Measurements from ENCODE around the gene FAM241A. TPM values are rescaled to one million over a fixed set of nuclear protein-coding genes. Genes with fewer than 3 reads are reported as not detected.
A peak's percentile ranks its signal among the peaks of the same experiment; 100 is the strongest.
"Not testable (repeated sequence)": the region's sequence is repeated elsewhere in the genome, so short reads cannot be mapped to it uniquely, and the experiment has no call there.

The FAM241A gene
- total RNA-seq, 1 donor from 2014 or later: 0.19 TPM

GRCh38 chr4:112168719-112169500 is 23.7 kb downstream of the FAM241A start:
- Mint-ChIP-seq H3K27ac (ENCODE audit: unreplicated experiment) (no peak overlapping the region), H3K36me3 (ENCODE audit: unreplicated experiment) (no peaks in the 10 kb centered on the region), H3K4me1 (ENCODE audit: unreplicated experiment) (peaks cover 9% of the 10 kb centered on the region), H3K4me3 (ENCODE audit: unreplicated experiment) (no peak overlapping the region), H3K27me3 (ENCODE audit: unreplicated experiment) (no peaks in the 10 kb centered on the region), H3K9me3 (ENCODE audit: unreplicated experiment) (no peaks in the 10 kb centered on the region)
- no peak for DNase-seq (ENCODE audit: extremely low spot score, unreplicated experiment)
- TF ChIP-seq CTCF (IDR thresholded peaks at IDR 0.05): no peak

GRCh38 chr4:112170451-112170993 is 25.3 kb downstream of the FAM241A start:
- peaks cover 9% of the 10 kb centered on the region for H3K4me1 Mint-ChIP-seq (ENCODE audit: unreplicated experiment)
- no peaks in the 10 kb centered on the region for H3K9me3 Mint-ChIP-seq (ENCODE audit: unreplicated experiment)
- no peaks in the 10 kb centered on the region for H3K27me3 Mint-ChIP-seq (ENCODE audit: unreplicated experiment)
- H3K36me3 Mint-ChIP-seq (ENCODE audit: unreplicated experiment): no peaks in the 10 kb centered on the region
- peak overlapping the region; percentile 28 for H3K27ac Mint-ChIP-seq (ENCODE audit: unreplicated experiment)
- TF ChIP-seq CTCF (IDR thresholded peaks at IDR 0.05): no peak
- H3K4me3 Mint-ChIP-seq (ENCODE audit: unreplicated experiment): no peak overlapping the region
- DNase-seq (ENCODE audit: extremely low spot score, unreplicated experiment): no peak

GRCh38 chr4:112171051-112171763 is 26.0 kb downstream of the FAM241A start:
- not testable (repeated sequence) for H3K36me3 Mint-ChIP-seq (ENCODE audit: unreplicated experiment); H3K9me3 Mint-ChIP-seq (ENCODE audit: unreplicated experiment); H3K4me3 Mint-ChIP-seq (ENCODE audit: unreplicated experiment); DNase-seq (ENCODE audit: extremely low spot score, unreplicated experiment); H3K27me3 Mint-ChIP-seq (ENCODE audit: unreplicated experiment); H3K4me1 Mint-ChIP-seq (ENCODE audit: unreplicated experiment)
- H3K27ac Mint-ChIP-seq (ENCODE audit: unreplicated experiment): peak overlapping the region; percentile 28

GRCh38 chr4:112172180-112172579 is 26.9 kb downstream of the FAM241A start:
- DNase-seq (ENCODE audit: extremely low spot score, unreplicated experiment): no peak
- Mint-ChIP-seq H3K4me3 (ENCODE audit: unreplicated experiment) (no peak overlapping the region), H3K9me3 (ENCODE audit: unreplicated experiment) (no peaks in the 10 kb centered on the region), H3K36me3 (ENCODE audit: unreplicated experiment) (no peaks in the 10 kb centered on the region), H3K4me1 (ENCODE audit: unreplicated experiment) (peaks cover 9% of the 10 kb centered on the region), H3K27me3 (ENCODE audit: unreplicated experiment) (no peaks in the 10 kb centered on the region), H3K27ac (ENCODE audit: unreplicated experiment) (no peak overlapping the region)
- no peak for TF ChIP-seq CTCF (IDR thresholded peaks at IDR 0.05)

- no peak for DNase-seq (ENCODE audit: extremely low spot score, unreplicated experiment)
- H3K4me3 Mint-ChIP-seq (ENCODE audit: unreplicated experiment): no peak overlapping the region
- TF ChIP-seq CTCF (IDR thresholded peaks at IDR 0.05): no peak
- no peaks in the 10 kb centered on the region for H3K36me3 Mint-ChIP-seq (ENCODE audit: unreplicated experiment)
- no peak overlapping the region for H3K27ac Mint-ChIP-seq (ENCODE audit: unreplicated experiment)
- no peaks in the 10 kb centered on the region for H3K9me3 Mint-ChIP-seq (ENCODE audit: unreplicated experiment)
- H3K4me1 Mint-ChIP-seq (ENCODE audit: unreplicated experiment): peaks cover 9% of the 10 kb centered on the region
- H3K27me3 Mint-ChIP-seq (ENCODE audit: unreplicated experiment): no peaks in the 10 kb centered on the region
Measured at GRCh38 chr4:112173593-112174558, 28.6 kb downstream of the FAM241A start.

Measured in osteocyte (in vitro differentiated cells).